ENCODE results near the gene PAN2. TPM values are rescaled to one million over a fixed set of nuclear protein-coding genes. Genes with fewer than 3 reads are reported as not detected.
"Not testable (repeated sequence)": the region's sequence is repeated elsewhere in the genome, so short reads cannot be mapped to it uniquely, and the experiment has no call there.

Gene PAN2
- total RNA-seq, 1 experiment from 2014 or later: 75.0 TPM

DNA sequence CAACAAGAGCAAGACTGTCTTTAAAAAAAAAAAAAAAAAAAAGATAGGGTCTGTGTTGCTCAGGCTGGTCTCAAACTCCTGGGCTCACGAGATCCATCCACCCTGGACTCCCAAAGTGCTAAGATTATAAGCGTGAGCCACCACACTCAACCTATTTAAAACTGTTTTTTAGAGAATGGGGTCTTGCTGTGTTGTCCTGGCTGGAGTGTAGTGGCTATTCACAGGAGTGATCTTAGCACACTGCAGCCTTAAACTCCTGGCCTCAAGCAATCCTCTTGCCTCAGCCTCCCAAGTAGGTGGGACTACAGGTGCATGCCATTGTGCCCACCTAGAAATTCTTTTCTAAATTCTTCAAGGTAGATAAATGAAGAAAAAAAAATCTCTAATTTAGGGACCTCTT lies 59.5 kb downstream of the PAN2 start:
- Histone ChIP-seq H3K9ac (ENCODE audit: low read length) (no peak overlapping the region), H3K9me2 (ENCODE audit: insufficient read depth) (no peaks in the 10 kb centered on the region), H3K9me3 (ENCODE audit: control insufficient read depth in 1 of 2, insufficient read depth in 1 of 2, low read depth in 1 of 2, low read length in 2 of 2) (no peaks in the 10 kb centered on the region), H4K20me1 (ENCODE audit: insufficient read depth) (no peaks in the 10 kb centered on the region), H3K4me3 (replicated peaks in 1 of 2; ENCODE audit: low read depth in 1 of 2, low read length in 2 of 2) (no peak overlapping the region), H3K27ac (ENCODE audit: low read depth, low read length) (no peak overlapping the region), H3K4me1 (ENCODE audit: control insufficient read depth in 1 of 2, insufficient read depth in 2 of 2, low read length in 2 of 2) (no peaks in the 10 kb centered on the region), H3K79me2 (ENCODE audit: insufficient read depth, low read length) (no peaks in the 10 kb centered on the region), H3K27me3 (ENCODE audit: insufficient read depth, low read length) (no peaks in the 10 kb centered on the region), H3K4me2 (ENCODE audit: low read length) (no peak overlapping the region), H3K36me3 (ENCODE audit: control insufficient read depth in 1 of 2, insufficient read depth in 2 of 2, low read length in 2 of 2) (peaks cover 42 to 64% of the 10 kb centered on the region in 2 experiments), H2AFZ (ENCODE audit: low read depth, low read length, poor library complexity, severe bottlenecking) (no peak overlapping the region)
- CTCF ChIA-PET: no interaction called here
- TF ChIP-seq, protein P1, sequence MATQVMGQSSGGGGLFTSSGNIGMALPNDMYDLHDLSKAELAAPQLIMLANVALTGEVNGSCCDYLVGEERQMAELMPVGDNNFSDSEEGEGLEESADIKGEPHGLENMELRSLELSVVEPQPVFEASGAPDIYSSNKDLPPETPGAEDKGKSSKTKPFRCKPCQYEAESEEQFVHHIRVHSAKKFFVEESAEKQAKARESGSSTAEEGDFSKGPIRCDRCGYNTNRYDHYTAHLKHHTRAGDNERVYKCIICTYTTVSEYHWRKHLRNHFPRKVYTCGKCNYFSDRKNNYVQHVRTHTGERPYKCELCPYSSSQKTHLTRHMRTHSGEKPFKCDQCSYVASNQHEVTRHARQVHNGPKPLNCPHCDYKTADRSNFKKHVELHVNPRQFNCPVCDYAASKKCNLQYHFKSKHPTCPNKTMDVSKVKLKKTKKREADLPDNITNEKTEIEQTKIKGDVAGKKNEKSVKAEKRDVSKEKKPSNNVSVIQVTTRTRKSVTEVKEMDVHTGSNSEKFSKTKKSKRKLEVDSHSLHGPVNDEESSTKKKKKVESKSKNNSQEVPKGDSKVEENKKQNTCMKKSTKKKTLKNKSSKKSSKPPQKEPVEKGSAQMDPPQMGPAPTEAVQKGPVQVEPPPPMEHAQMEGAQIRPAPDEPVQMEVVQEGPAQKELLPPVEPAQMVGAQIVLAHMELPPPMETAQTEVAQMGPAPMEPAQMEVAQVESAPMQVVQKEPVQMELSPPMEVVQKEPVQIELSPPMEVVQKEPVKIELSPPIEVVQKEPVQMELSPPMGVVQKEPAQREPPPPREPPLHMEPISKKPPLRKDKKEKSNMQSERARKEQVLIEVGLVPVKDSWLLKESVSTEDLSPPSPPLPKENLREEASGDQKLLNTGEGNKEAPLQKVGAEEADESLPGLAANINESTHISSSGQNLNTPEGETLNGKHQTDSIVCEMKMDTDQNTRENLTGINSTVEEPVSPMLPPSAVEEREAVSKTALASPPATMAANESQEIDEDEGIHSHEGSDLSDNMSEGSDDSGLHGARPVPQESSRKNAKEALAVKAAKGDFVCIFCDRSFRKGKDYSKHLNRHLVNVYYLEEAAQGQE (IDR thresholded peaks at IDR 0.05; ENCODE audit: low read depth): no peak
- no peak for TF ChIP-seq CBX3 (IDR thresholded peaks at IDR 0.05; ENCODE audit: low read depth)
- no peak for TF ChIP-seq TCF7L2 (IDR thresholded peaks at IDR 0.05; ENCODE audit: borderline replicate concordance, extremely low read depth, insufficient read depth, insufficient read length)
- TF ChIP-seq EZH2phosphoT487 (IDR thresholded peaks at IDR 0.05; ENCODE audit: borderline replicate concordance): no peak
- no peak for TF ChIP-seq CEBPB (IDR thresholded peaks at IDR 0.05; ENCODE audit: low read depth)
- no peak for TF ChIP-seq YY1 (IDR thresholded peaks at IDR 0.05; ENCODE audit: extremely low read depth, insufficient replicate concordance, low read depth, low read length)
- POLR2A ChIA-PET: no interaction called here
- RAD21 ChIA-PET (ENCODE audit: low non-redundant PET in 1 of 2, low total read pairs in 2 of 2, uncharacterized antibody in 2 of 2, unreplicated experiment in 2 of 2): no interaction called here
- intact Hi-C loops (cut with micrococcal nuclease): no loop called here
- ATAC-seq: no peak
- BruUV-seq (replicated peaks): no TSS peak
- no peak for DNase-seq (ENCODE audit: low read depth, low spot score)

DNA sequence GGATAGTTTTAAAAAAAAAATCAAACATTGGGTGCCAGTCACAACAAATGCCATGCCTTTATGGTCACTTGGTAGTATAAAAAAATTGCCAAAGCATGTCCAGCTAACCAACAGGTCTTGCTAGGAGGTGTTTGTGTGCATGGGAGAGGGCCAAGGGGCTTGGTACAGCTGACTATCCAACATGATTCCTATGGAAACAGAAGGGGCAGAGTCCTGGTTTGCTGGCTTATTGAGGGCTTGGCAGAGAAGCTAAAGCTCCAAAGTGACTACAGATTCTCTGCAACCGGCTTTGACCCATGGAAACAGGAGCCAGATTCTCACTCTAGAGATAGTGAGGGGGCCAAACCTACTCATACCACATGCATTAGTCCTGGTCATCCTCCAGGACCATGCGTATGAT lies 61.3 kb downstream of the PAN2 start:
- H4K20me1 ChIP-seq (ENCODE audit: insufficient read depth); H3K9me3 ChIP-seq (ENCODE audit: control insufficient read depth in 1 of 2, insufficient read depth in 1 of 2, low read depth in 1 of 2, low read length in 2 of 2); H3K4me2 ChIP-seq (ENCODE audit: low read length); H3K9me2 ChIP-seq (ENCODE audit: insufficient read depth); intact Hi-C loops (cut with micrococcal nuclease); DNase-seq (ENCODE audit: low read depth, low spot score); ATAC-seq; CTCF ChIA-PET; RAD21 ChIA-PET (ENCODE audit: low non-redundant PET in 1 of 2, low total read pairs in 2 of 2, uncharacterized antibody in 2 of 2, unreplicated experiment in 2 of 2); H2AFZ ChIP-seq (ENCODE audit: low read depth, low read length, poor library complexity, severe bottlenecking); H3K4me1 ChIP-seq (ENCODE audit: control insufficient read depth in 1 of 2, insufficient read depth in 2 of 2, low read length in 2 of 2); POLR2A ChIA-PET; H3K27ac ChIP-seq (ENCODE audit: low read depth, low read length); H3K9ac ChIP-seq (ENCODE audit: low read length); H3K79me2 ChIP-seq (ENCODE audit: insufficient read depth, low read length); H3K4me3 ChIP-seq (replicated peaks in 1 of 2; ENCODE audit: low read depth in 1 of 2, low read length in 2 of 2); H3K27me3 ChIP-seq (ENCODE audit: insufficient read depth, low read length): not testable (repeated sequence)
- peaks cover 32 to 55% of the 10 kb centered on the region in 2 experiments for H3K36me3 ChIP-seq (ENCODE audit: control insufficient read depth in 1 of 2, insufficient read depth in 2 of 2, low read length in 2 of 2)
- TSS peak; percentile 62 for BruUV-seq (replicated peaks)
